ENCODE measurements around the gene RPP14. TPM values are rescaled to one million over a fixed set of nuclear protein-coding genes. Genes with fewer than 3 reads are reported as not detected.

RPP14 gene
- total RNA-seq, 1 donor: 13.4 TPM

- no peak for DNase-seq (ENCODE audit: insufficient read length, low spot score, missing footprints)
Observed at GRCh38 chr3:58359621-58360020, 53.6 kb downstream of the RPP14 start.

GRCh38 chr3:58361866-58362265 lies 55.8 kb downstream of the RPP14 start:
- Histone ChIP-seq H3K9me3 (ENCODE audit: low read depth, low read length) (no peaks in the 10 kb centered on the region), H2AFZ (ENCODE audit: low read length) (no peak overlapping the region), H3K36me3 (ENCODE audit: insufficient read depth, low read length) (no peaks in the 10 kb centered on the region), H3K4me2 (ENCODE audit: insufficient read depth, low read length) (no peak overlapping the region), H3K27me3 (ENCODE audit: insufficient read depth, low read length) (no peaks in the 10 kb centered on the region), H3K79me2 (ENCODE audit: insufficient read depth, low read length) (peaks cover 59% of the 10 kb centered on the region), H3K4me3 (ENCODE audit: insufficient read depth, low read length) (no peak overlapping the region), H3K4me1 (ENCODE audit: insufficient read depth, low read length) (peaks cover 6% of the 10 kb centered on the region), H4K20me1 (ENCODE audit: insufficient read depth, low read length) (peaks cover 30% of the 10 kb centered on the region), H3K27ac (ENCODE audit: low read depth, low read length) (no peak overlapping the region)
- no peak for TF ChIP-seq CTCF (IDR thresholded peaks at IDR 0.05; ENCODE audit: extremely low read depth, low read depth, low read length)
- no peak for DNase-seq (ENCODE audit: insufficient read length, low spot score, missing footprints)

More at GRCh38 chr3:58359621-58360020, 53.6 kb downstream of the RPP14 start:
- no peaks in the 10 kb centered on the region for H3K27me3 ChIP-seq (ENCODE audit: insufficient read depth, low read length)
- no peak overlapping the region for H3K4me2 ChIP-seq (ENCODE audit: insufficient read depth, low read length)
- H2AFZ ChIP-seq (ENCODE audit: low read length): no peak overlapping the region
- no peak overlapping the region for H3K27ac ChIP-seq (ENCODE audit: low read depth, low read length)
- no peaks in the 10 kb centered on the region for H3K36me3 ChIP-seq (ENCODE audit: insufficient read depth, low read length)
- H3K9me3 ChIP-seq (ENCODE audit: low read depth, low read length): no peaks in the 10 kb centered on the region
- no peak overlapping the region for H3K4me3 ChIP-seq (ENCODE audit: insufficient read depth, low read length)
- no peak for TF ChIP-seq CTCF (IDR thresholded peaks at IDR 0.05; ENCODE audit: extremely low read depth, low read depth, low read length)
- H3K79me2 ChIP-seq (ENCODE audit: insufficient read depth, low read length): peaks cover 58% of the 10 kb centered on the region
- peaks cover 5% of the 10 kb centered on the region for H3K4me1 ChIP-seq (ENCODE audit: insufficient read depth, low read length)
- peaks cover 35% of the 10 kb centered on the region for H4K20me1 ChIP-seq (ENCODE audit: insufficient read depth, low read length)

- Histone ChIP-seq H2AFZ (ENCODE audit: low read length) (no peak overlapping the region), H3K4me1 (ENCODE audit: insufficient read depth, low read length) (peaks cover 7% of the 10 kb centered on the region), H3K27ac (ENCODE audit: low read depth, low read length) (no peak overlapping the region), H4K20me1 (ENCODE audit: insufficient read depth, low read length) (peaks cover 10% of the 10 kb centered on the region), H3K4me3 (ENCODE audit: insufficient read depth, low read length) (no peak overlapping the region), H3K27me3 (ENCODE audit: insufficient read depth, low read length) (no peaks in the 10 kb centered on the region), H3K36me3 (ENCODE audit: insufficient read depth, low read length) (peaks cover 8% of the 10 kb centered on the region), H3K9me3 (ENCODE audit: low read depth, low read length) (no peaks in the 10 kb centered on the region), H3K4me2 (ENCODE audit: insufficient read depth, low read length) (no peak overlapping the region), H3K79me2 (ENCODE audit: insufficient read depth, low read length) (peaks cover 39% of the 10 kb centered on the region)
- DNase-seq (ENCODE audit: insufficient read length, low spot score, missing footprints): no peak
- no peak for TF ChIP-seq CTCF (IDR thresholded peaks at IDR 0.05; ENCODE audit: extremely low read depth, low read depth, low read length)
Observed at GRCh38 chr3:58366699-58367098, 60.7 kb downstream of the RPP14 start.

- H3K27me3 ChIP-seq (ENCODE audit: insufficient read depth, low read length): no peaks in the 10 kb centered on the region
- H2AFZ ChIP-seq (ENCODE audit: low read length): no peak overlapping the region
- no peak for DNase-seq (ENCODE audit: insufficient read length, low spot score, missing footprints)
- TF ChIP-seq CTCF (IDR thresholded peaks at IDR 0.05; ENCODE audit: extremely low read depth, low read depth, low read length): no peak
- no peak overlapping the region for H3K4me2 ChIP-seq (ENCODE audit: insufficient read depth, low read length)
- no peak overlapping the region for H3K27ac ChIP-seq (ENCODE audit: low read depth, low read length)
- no peak overlapping the region for H3K4me3 ChIP-seq (ENCODE audit: insufficient read depth, low read length)
- H3K4me1 ChIP-seq (ENCODE audit: insufficient read depth, low read length): peaks cover 8% of the 10 kb centered on the region
- peaks cover 8% of the 10 kb centered on the region for H3K36me3 ChIP-seq (ENCODE audit: insufficient read depth, low read length)
- peaks cover 28% of the 10 kb centered on the region for H3K79me2 ChIP-seq (ENCODE audit: insufficient read depth, low read length)
- no peaks in the 10 kb centered on the region for H3K9me3 ChIP-seq (ENCODE audit: low read depth, low read length)
- H4K20me1 ChIP-seq (ENCODE audit: insufficient read depth, low read length): peaks cover 10% of the 10 kb centered on the region
Observed at GRCh38 chr3:58369038-58369437, 63.0 kb downstream of the RPP14 start.

Small RNA genes within 50 kb of the gene (small RNA-seq; reads per million reads assigned to genes)
- not detected for gene AC098479.1

Other genes with a start within 250 kb of the RPP14 start
- not detected in 2 replicates for gene DNASE1L3, start 95.3 kb upstream of the RPP14 start, total RNA-seq
- gene ABHD6, start 68.5 kb upstream of the RPP14 start, total RNA-seq: 5.1 and 5.9 TPM in 2 replicates
- gene HTD2, start 275 bp downstream of the RPP14 start, total RNA-seq: 6.2 TPM in 2 replicates
- gene PXK, start 26.6 kb downstream of the RPP14 start, total RNA-seq: 77.4 and 87.8 TPM in 2 replicates
- gene PDHB, start 127.6 kb downstream of the RPP14 start, total RNA-seq: 68.4 and 78.2 TPM in 2 replicates
- gene KCTD6, start 185.9 kb downstream of the RPP14 start, total RNA-seq: 8.0 and 10.6 TPM in 2 replicates
- gene ACOX2, start 230.9 kb downstream of the RPP14 start, total RNA-seq: 28.6 and 29.8 TPM in 2 replicates